Measurements from ENCODE around the gene SCAPER. TPM values are rescaled to one million over a fixed set of nuclear protein-coding genes. Genes with fewer than 3 reads are reported as not detected.
A peak's percentile ranks its signal among the peaks of the same experiment; 100 is the strongest.

SCAPER gene
- total RNA-seq, 1 donor from 2014 or later, result 78.1 TPM

GRCh38 chr15:76582550-76582949 lies 322.6 kb downstream of the SCAPER start:
- H3K4me3 ChIP-seq, result no peak overlapping the region
- H3K36me3 ChIP-seq, result no peaks in the 10 kb centered on the region
- intact Hi-C loops (cut with DNase I), result no loop called here
- H3K9me3 ChIP-seq, result peaks cover 5 to 23% of the 10 kb centered on the region in 2 donors
- H3K4me1 ChIP-seq, result no peaks in the 10 kb centered on the region
- DNase-seq (ENCODE audit: low spot score in 2 of 2), result no peak
- no peak for TF ChIP-seq CTCF (IDR thresholded peaks at IDR 0.05)
- no peaks in the 10 kb centered on the region for H3K27me3 ChIP-seq
- H3K27ac ChIP-seq, result no peak overlapping the region

GRCh38 chr15:76577879-76578512 lies 327.1 kb downstream of the SCAPER start:
- no peak overlapping the region for H3K27ac ChIP-seq
- no peak overlapping the region for H3K4me3 ChIP-seq
- H3K9me3 ChIP-seq, result peaks cover 5 to 22% of the 10 kb centered on the region in 2 donors
- H3K36me3 ChIP-seq, result no peaks in the 10 kb centered on the region
- no peak for DNase-seq (ENCODE audit: low spot score in 2 of 2)
- intact Hi-C loops (cut with DNase I), result no loop called here
- H3K4me1 ChIP-seq, result peaks cover 0 to 9% of the 10 kb centered on the region in 2 donors
- no peak for TF ChIP-seq CTCF (IDR thresholded peaks at IDR 0.05)
- no peaks in the 10 kb centered on the region for H3K27me3 ChIP-seq

GRCh38 chr15:76576523-76577279 lies 328.4 kb downstream of the SCAPER start:
- no peak for TF ChIP-seq CTCF (IDR thresholded peaks at IDR 0.05)
- peak overlapping the region in 1 of 2 donors; percentile 5 for H3K4me3 ChIP-seq
- intact Hi-C loops (cut with DNase I), result no loop called here
- H3K4me1 ChIP-seq, result peaks cover 0 to 11% of the 10 kb centered on the region in 2 donors
- peaks cover 0 to 12% of the 10 kb centered on the region in 2 donors for H3K9me3 ChIP-seq
- H3K27me3 ChIP-seq, result no peaks in the 10 kb centered on the region
- no peaks in the 10 kb centered on the region for H3K36me3 ChIP-seq
- H3K27ac ChIP-seq, result peak overlapping the region; percentile 41 to 42
- peak in 1 of 2 donors; percentile 84 for DNase-seq (ENCODE audit: low spot score in 2 of 2)

GRCh38 chr15:76575679-76576078 lies 329.5 kb downstream of the SCAPER start:
- no peak for DNase-seq (ENCODE audit: low spot score in 2 of 2)
- no peak for TF ChIP-seq CTCF (IDR thresholded peaks at IDR 0.05)
- Histone ChIP-seq H3K36me3 (no peaks in the 10 kb centered on the region), H3K9me3 (peaks cover 0 to 2% of the 10 kb centered on the region in 2 donors), H3K27me3 (no peaks in the 10 kb centered on the region), H3K4me1 (peaks cover 0 to 11% of the 10 kb centered on the region in 2 donors), H3K27ac (no peak overlapping the region), H3K4me3 (no peak overlapping the region)
- intact Hi-C loops (cut with DNase I), result no loop called here

- intact Hi-C loops (cut with DNase I), result no loop called here
- no peak for TF ChIP-seq CTCF (IDR thresholded peaks at IDR 0.05)
- Histone ChIP-seq H3K36me3 (no peaks in the 10 kb centered on the region), H3K27ac (no peak overlapping the region), H3K9me3 (no peaks in the 10 kb centered on the region), H3K4me3 (no peak overlapping the region), H3K4me1 (peaks cover 0 to 11% of the 10 kb centered on the region in 2 donors), H3K27me3 (no peaks in the 10 kb centered on the region)
- no peak for DNase-seq (ENCODE audit: low spot score in 2 of 2)
Measured at GRCh38 chr15:76575274-76575673, 329.9 kb downstream of the SCAPER start.
